Pancreas (tissue), 10 donors: Measurements from ENCODE around the gene PFKP. TPM values are rescaled to one million over a fixed set of nuclear protein-coding genes. Genes with fewer than 3 reads are reported as not detected.

Experiments
- ATAC-seq, 4 donors: fragments of 200-7000 bp; cut with Tn5 transposase; one replicate each; pipeline versions ENCODE4 v1.8.0 to v1.9.1; 2020; ENCODE audit warnings: mild to moderate bottlenecking in 4 of 4, moderate library complexity in 4 of 4
- DNase-seq, 6 donors: peaks; one replicate each; pipeline ENCODE4 v3.0.0-alpha.2; 2020
- FAIRE-seq: peaks from 2 replicates; lab custom pipeline; 2012; peaks lifted over from hg19 to GRCh38; lab: Jason Lieb, UNC
- H3K27ac ChIP-seq, 4 donors: fragments of 200-600 bp; sonication (generic); 1 replicate in 3 of 4; 2 replicates in 1 of 4; pipeline versions ENCODE4 v1.5.0 to v1.8.0; 2020
- H3K27me3 ChIP-seq, 4 donors: fragments of 200-600 bp; one replicate each; pipeline ENCODE4 v1.8.0; 2021
- H3K36me3 ChIP-seq, 3 donors: fragments of 200-600 bp; sonication (generic) in 1 of 3; one replicate each; pipeline versions ENCODE4 v1.5.0 to v1.8.0; 2020 to 2021
- H3K4me1 ChIP-seq, 3 donors: fragments of 200-600 bp; one replicate each; pipeline ENCODE4 v1.8.0; 2021
- H3K4me3 ChIP-seq, 4 donors: fragments of 200-600 bp; sonication (generic) in 2 of 4; one replicate each; pipeline versions ENCODE4 v1.5.0 to v1.8.0; 2020 to 2021
- H3K9me3 ChIP-seq, 4 donors: fragments of 200-600 bp; one replicate each; pipeline ENCODE4 v1.8.0; 2021
- CTCF ChIP-seq, 4 donors: fragments of 200-600 bp; sonication (generic) in 3 of 4; IDR thresholded peaks; one replicate each; pipeline versions ENCODE4 v1.5.0 to v1.8.0; 2021; ENCODE audit warnings: antibody characterized with exemption in 4 of 4
- WGBS, 2 donors: extraction: QIAGEN DNeasy Blood & Tissue Kit; methylation state at CpG; one replicate each; pipeline ENCODE4 v1.1.7; 2013; 5-methylcytosine and 5-hydroxymethylcytosine counted together
- intact Hi-C, 3 donors: fragments of 100-400 bp; cut with DNase I; formaldehyde crosslinking; loops; one replicate each; pipeline versions ENCODE4 v1.11.1 to v1.14.2; 2022
- polyA plus RNA-seq, 2 donors: library from polyadenylated mRNA; stranded (reverse); fragments of 200-250 nt; gene quantifications; one replicate each; pipeline ENCODE4 v1.2.3, GENCODE V29; 2013
- total RNA-seq, 6 donors: library from RNA; stranded (reverse); fragmentation: NEBNext Ultra II Directional in 4 of 6; extraction: Animal tissue kit (Norgen Biotek cat#: 25700) in 4 of 6; gene quantifications; one replicate each; pipeline versions ENCODE4 v1.2.1 to v1.2.4, GENCODE V29; 2021 to 2023
- donor health status: healthy with polysubstance abuse.
- donor health status: DM: no; HTN: no; CAD: no; lungs with moderate emphysema.
- donor health status: DM: no; HTN: no; CAD: no.
- donor health status: control.
- donor health status: control.
- donor health status: Bipolar disorder and iron deficiency.
- donor health status: DM: yes; HTN: yes; CAD: no.
- donor health status: DM: no; HTN: no; CAD: no.
- donor health status: DM: no; HTN: no; CAD: no.
- donor health status: DM: yes; HTN: yes; CAD: no.

PFKP gene
- total and polyA plus RNA-seq, 8 donors: 6.8 to 32.5 (median 14.1) TPM

GRCh38 chr10:3095373-3096139, 28.2 kb downstream of the PFKP start:
- peaks cover 3 to 9% (median 8%) of the 10 kb centered on the region in 3 donors for H3K4me1 ChIP-seq
- WGBS, 2 donors: 30 to 36% methylated on average over 17 of the region's 17 CpGs
- FAIRE-seq: peak; percentile 61

GRCh38 chr10:3096149-3096548, 28.8 kb downstream of the PFKP start:
- no peak for TF ChIP-seq CTCF (IDR thresholded peaks at IDR 0.05)
- 82 to 89% methylated on average over 16 of the region's 16 CpGs for WGBS, 2 donors
- Histone ChIP-seq H3K36me3 (no peaks in the 10 kb centered on the region), H3K27ac (peak overlapping the region in 2 of 4 donors; percentile 63 to 72), H3K4me1 (peaks cover 2 to 3% (median 3%) of the 10 kb centered on the region in 3 donors), H3K4me3 (no peak overlapping the region), H3K27me3 (no peaks in the 10 kb centered on the region), H3K9me3 (no peaks in the 10 kb centered on the region)
- ATAC-seq (no peak), FAIRE-seq (no peak), DNase-seq (peak in 1 of 6 donors; percentile 15)
- intact Hi-C loops: no loop called here

More at GRCh38 chr10:3095373-3096139, 28.2 kb downstream of the PFKP start:
- no peak for TF ChIP-seq CTCF (IDR thresholded peaks at IDR 0.05)
- Histone ChIP-seq H3K9me3 (no peaks in the 10 kb centered on the region), H3K27ac (peak overlapping the region; percentile 2 to 72 (median 33)), H3K36me3 (no peaks in the 10 kb centered on the region), H3K4me3 (no peak overlapping the region), H3K27me3 (no peaks in the 10 kb centered on the region)
- ATAC-seq (peak; percentile 44 to 81 (median 74)), DNase-seq (no peak)
- intact Hi-C loops: no loop called here

- no peaks in the 10 kb centered on the region for H3K36me3 ChIP-seq
- FAIRE-seq (no peak), ATAC-seq (no peak), DNase-seq (no peak)
- 66 to 68% methylated on average over 9 of the region's 9 CpGs for WGBS, 2 donors
- H3K27ac ChIP-seq: no peak overlapping the region
- intact Hi-C loops: no loop called here
- no peak for TF ChIP-seq CTCF (IDR thresholded peaks at IDR 0.05)
- H3K9me3 ChIP-seq: no peaks in the 10 kb centered on the region
- H3K4me1 ChIP-seq: peaks cover 0 to 3% (median 3%) of the 10 kb centered on the region in 3 donors
- no peak overlapping the region for H3K4me3 ChIP-seq
- H3K27me3 ChIP-seq: no peaks in the 10 kb centered on the region
Observed at GRCh38 chr10:3097160-3097559, 29.8 kb downstream of the PFKP start.

GRCh38 chr10:3098689-3099088, 31.3 kb downstream of the PFKP start:
- no peak overlapping the region for H3K4me3 ChIP-seq
- DNase-seq: peak in 1 of 6 donors; percentile 10
- H3K27ac ChIP-seq: no peak overlapping the region
- FAIRE-seq: no peak
- intact Hi-C loops: no loop called here
- no peaks in the 10 kb centered on the region for H3K27me3 ChIP-seq
- WGBS, 2 donors: 63 to 72% methylated on average over 11 of the region's 11 CpGs
- ATAC-seq: no peak
- TF ChIP-seq CTCF (IDR thresholded peaks at IDR 0.05): no peak
- H3K4me1 ChIP-seq: peaks cover 0 to 3% (median 3%) of the 10 kb centered on the region in 3 donors
- no peaks in the 10 kb centered on the region for H3K9me3 ChIP-seq
- H3K36me3 ChIP-seq: no peaks in the 10 kb centered on the region
